Astrocyte (in vitro differentiated cells and primary cell): Measurements from ENCODE around the gene CTCFL. TPM values are rescaled to one million over a fixed set of nuclear protein-coding genes. Genes with fewer than 3 reads are reported as not detected.

Source experiments
- DNase-seq: peaks from one replicate; pipeline ENCODE4 v3.0.0-alpha.2; 2010; ENCODE audit warnings: low read depth
- FAIRE-seq: peaks from 2 replicates; lab custom pipeline; 2011; peaks lifted over from hg19 to GRCh38; lab: Jason Lieb, UNC
- H2AFZ ChIP-seq: 2 replicates; pipeline ENCODE4 v1.6.0; 2012; ENCODE audit warnings: low read depth, low read length, inconsistent platforms
- H3K27ac ChIP-seq: 2 replicates; pipeline ENCODE4 v1.5.1; 2011; ENCODE audit warnings: low read depth, low read length, inconsistent platforms
- H3K27me3 ChIP-seq: 2 replicates; pipeline ENCODE4 v1.6.0; 2011; ENCODE audit warnings: low read length, inconsistent platforms; ENCODE audit not compliant: insufficient read depth
- H3K36me3 ChIP-seq: 2 replicates; pipeline ENCODE4 v1.5.1; 2011; ENCODE audit warnings: low read length, inconsistent platforms; ENCODE audit not compliant: insufficient read depth
- H3K4me1 ChIP-seq: 2 replicates; pipeline ENCODE4 v1.5.1; 2011; ENCODE audit warnings: low read length, inconsistent platforms; ENCODE audit not compliant: insufficient read depth
- H3K4me2 ChIP-seq: 2 replicates; pipeline ENCODE4 v1.6.0; 2012; ENCODE audit warnings: low read length, inconsistent platforms
- H3K4me3 ChIP-seq: 2 replicates; pipeline ENCODE4 v1.5.1; 2011; ENCODE audit warnings: low read depth, mild to moderate bottlenecking, low read length, inconsistent platforms; ENCODE audit not compliant: insufficient read depth
- H3K79me2 ChIP-seq: 2 replicates; pipeline ENCODE4 v1.6.0; 2012; ENCODE audit warnings: mild to moderate bottlenecking, low read length, inconsistent platforms; ENCODE audit not compliant: insufficient read depth
- H3K9ac ChIP-seq: 2 replicates; pipeline ENCODE4 v1.6.0; 2012; ENCODE audit warnings: mild to moderate bottlenecking, low read length, inconsistent platforms
- H3K9me3 ChIP-seq: 2 replicates; pipeline ENCODE4 v1.5.1; 2012; ENCODE audit warnings: low read depth, mild to moderate bottlenecking, low read length, inconsistent platforms; ENCODE audit not compliant: insufficient read depth
- H4K20me1 ChIP-seq: 2 replicates; pipeline ENCODE4 v1.6.0; 2012; ENCODE audit warnings: low read length, inconsistent platforms; ENCODE audit not compliant: insufficient read depth
- H3K27ac Mint-ChIP-seq: one replicate; pipeline ENCODE4 v1.8.0; 2021; ENCODE audit warnings: mild to moderate bottlenecking, mixed read lengths; ENCODE audit not compliant: unreplicated experiment
- H3K27me3 Mint-ChIP-seq: one replicate; pipeline ENCODE4 v1.8.0; 2021; ENCODE audit warnings: low read depth, mixed read lengths; ENCODE audit not compliant: unreplicated experiment
- H3K36me3 Mint-ChIP-seq: one replicate; pipeline ENCODE4 v1.8.0; 2021; ENCODE audit warnings: low read depth, mixed read lengths; ENCODE audit not compliant: unreplicated experiment
- H3K4me1 Mint-ChIP-seq: one replicate; pipeline ENCODE4 v1.8.0; 2021; ENCODE audit warnings: low read depth, mixed read lengths; ENCODE audit not compliant: unreplicated experiment
- H3K4me3 Mint-ChIP-seq: one replicate; pipeline ENCODE4 v1.8.0; 2021; ENCODE audit warnings: mild to moderate bottlenecking, moderate library complexity, mixed read lengths; ENCODE audit not compliant: unreplicated experiment
- H3K9me3 Mint-ChIP-seq: one replicate; pipeline ENCODE4 v1.8.0; 2021; ENCODE audit warnings: mild to moderate bottlenecking, mixed read lengths; ENCODE audit not compliant: unreplicated experiment
- CTCF ChIP-seq: IDR thresholded peaks from 2 replicates; pipeline ENCODE4 v1.5.1; 2011; ENCODE audit warnings: low read depth, mild to moderate bottlenecking, inconsistent platforms, low read length, moderate library complexity; ENCODE audit not compliant: insufficient read depth
- EZH2 ChIP-seq: IDR thresholded peaks from 2 replicates; pipeline ENCODE4 v1.6.1; 2012; ENCODE audit warnings: mild to moderate bottlenecking, low read length, inconsistent platforms; ENCODE audit not compliant: insufficient read depth
- total RNA-seq: library from RNA; stranded (reverse); gene quantifications from 2 replicates; pipeline ENCODE4 v1.2.1, GENCODE V29; 2021

CTCFL gene
- total RNA-seq, 1 donor from 2014 or later, result not detected

- no peak for DNase-seq
- H3K27me3 Mint-ChIP-seq, result peaks cover 4% of the 10 kb centered on the region
- H3K4me3 Mint-ChIP-seq, result no peak overlapping the region
- H3K79me2 ChIP-seq, result no peaks in the 10 kb centered on the region
- no peaks in the 10 kb centered on the region for H3K36me3 ChIP-seq
- H3K4me2 ChIP-seq, result no peak overlapping the region
- H3K4me3 ChIP-seq, result no peak overlapping the region
- H3K4me1 ChIP-seq, result peaks cover 8% of the 10 kb centered on the region
- no peak overlapping the region for H3K27ac Mint-ChIP-seq
- H3K36me3 Mint-ChIP-seq, result no peaks in the 10 kb centered on the region
- FAIRE-seq, result no peak
- H3K9ac ChIP-seq, result no peak overlapping the region
- H4K20me1 ChIP-seq, result no peaks in the 10 kb centered on the region
- no peaks in the 10 kb centered on the region for H3K9me3 ChIP-seq
- H3K27me3 ChIP-seq, result peaks cover 22% of the 10 kb centered on the region
- H2AFZ ChIP-seq, result no peak overlapping the region
- TF ChIP-seq CTCF (no peak), EZH2 (no peak)
- no peaks in the 10 kb centered on the region for H3K9me3 Mint-ChIP-seq
- peaks cover 17% of the 10 kb centered on the region for H3K4me1 Mint-ChIP-seq
- H3K27ac ChIP-seq, result no peak overlapping the region
These were observed 28.3 kb downstream of the CTCFL start for GRCh38 chr20:57496592-57496991.

- Histone ChIP-seq H3K4me3 (no peak overlapping the region), H3K9ac (no peak overlapping the region), H3K36me3 (no peaks in the 10 kb centered on the region), H3K4me2 (no peak overlapping the region), H3K4me1 (peaks cover 4% of the 10 kb centered on the region), H3K27me3 (peaks cover 22% of the 10 kb centered on the region), H3K79me2 (no peaks in the 10 kb centered on the region), H4K20me1 (no peaks in the 10 kb centered on the region), H2AFZ (no peak overlapping the region), H3K27ac (no peak overlapping the region), H3K9me3 (no peaks in the 10 kb centered on the region)
- no peaks in the 10 kb centered on the region for H3K36me3 Mint-ChIP-seq
- H3K4me3 Mint-ChIP-seq, result no peak overlapping the region
- TF ChIP-seq CTCF (no peak), EZH2 (no peak)
- DNase-seq (no peak), FAIRE-seq (no peak)
- no peaks in the 10 kb centered on the region for H3K9me3 Mint-ChIP-seq
- peaks cover 15% of the 10 kb centered on the region for H3K4me1 Mint-ChIP-seq
- peaks cover 3% of the 10 kb centered on the region for H3K27me3 Mint-ChIP-seq
- H3K27ac Mint-ChIP-seq, result no peak overlapping the region
These were observed 29.0 kb downstream of the CTCFL start for GRCh38 chr20:57495978-57496377.

- no peak for TF ChIP-seq EZH2
- TF ChIP-seq CTCF, result no peak
- Mint-ChIP-seq H3K9me3 (no peaks in the 10 kb centered on the region), H3K4me1 (peaks cover 5% of the 10 kb centered on the region), H3K27me3 (peaks cover 1% of the 10 kb centered on the region), H3K4me3 (no peak overlapping the region), H3K27ac (no peak overlapping the region), H3K36me3 (no peaks in the 10 kb centered on the region)
- Histone ChIP-seq H2AFZ (no peak overlapping the region), H3K9ac (no peak overlapping the region), H3K4me1 (peaks cover 4% of the 10 kb centered on the region), H3K4me2 (no peak overlapping the region), H4K20me1 (no peaks in the 10 kb centered on the region), H3K4me3 (no peak overlapping the region), H3K27me3 (peaks cover 18% of the 10 kb centered on the region), H3K27ac (no peak overlapping the region), H3K9me3 (no peaks in the 10 kb centered on the region), H3K79me2 (no peaks in the 10 kb centered on the region), H3K36me3 (no peaks in the 10 kb centered on the region)
- DNase-seq (no peak), FAIRE-seq (no peak)
These were observed 31.8 kb downstream of the CTCFL start for GRCh38 chr20:57493091-57493615.
